Right hindlimb (tissue), 1 donor: ENCODE measurements around the gene ATP6V1F.

Experiments
- DNase-seq: peaks from one replicate; pipeline ENCODE4 v3.0.0-alpha.2; 2018

The ATP6V1F gene

DNA sequence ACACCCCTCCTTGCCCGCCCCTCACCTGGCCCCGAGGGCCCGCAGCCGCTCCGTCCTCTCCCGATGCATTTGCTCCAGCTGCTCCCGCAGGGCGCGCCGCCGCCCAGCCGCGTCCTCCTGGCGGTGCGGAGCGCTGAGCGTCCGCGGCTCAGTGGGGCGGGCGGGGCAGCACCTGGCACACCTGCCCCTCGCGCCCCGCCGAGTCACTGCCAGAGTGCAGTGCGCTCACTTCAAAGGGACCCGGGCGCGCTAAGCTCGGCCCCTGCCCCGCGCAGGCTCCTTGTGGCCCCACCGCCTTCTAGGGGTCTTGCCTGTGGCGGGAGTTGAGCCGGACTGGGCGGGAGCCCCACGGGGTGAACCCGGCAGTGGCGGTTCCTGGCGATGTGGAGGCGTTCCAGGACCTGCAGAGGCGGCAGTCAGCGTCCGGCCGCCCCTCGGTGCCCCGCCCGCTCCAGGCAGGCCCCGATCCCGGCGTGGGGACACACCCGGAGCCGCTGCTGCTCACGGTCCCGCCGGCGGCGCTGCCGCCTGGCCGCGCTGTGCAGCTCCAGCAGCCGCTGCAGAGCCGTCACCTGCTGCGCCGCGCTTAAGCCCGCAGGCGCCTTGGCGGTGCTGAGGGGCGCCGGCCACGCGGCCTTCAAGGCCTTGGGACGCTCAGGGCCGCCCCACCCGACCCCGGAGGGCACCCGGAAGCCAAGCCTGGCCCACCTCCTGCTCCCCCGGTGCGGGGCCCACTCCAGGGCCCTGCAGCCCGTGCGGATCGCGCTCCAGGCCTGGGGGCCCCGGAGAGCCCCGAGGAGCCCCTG lies 6.7 kb downstream of the ATP6V1F start:
- DNase-seq: peak; percentile 67

DNA sequence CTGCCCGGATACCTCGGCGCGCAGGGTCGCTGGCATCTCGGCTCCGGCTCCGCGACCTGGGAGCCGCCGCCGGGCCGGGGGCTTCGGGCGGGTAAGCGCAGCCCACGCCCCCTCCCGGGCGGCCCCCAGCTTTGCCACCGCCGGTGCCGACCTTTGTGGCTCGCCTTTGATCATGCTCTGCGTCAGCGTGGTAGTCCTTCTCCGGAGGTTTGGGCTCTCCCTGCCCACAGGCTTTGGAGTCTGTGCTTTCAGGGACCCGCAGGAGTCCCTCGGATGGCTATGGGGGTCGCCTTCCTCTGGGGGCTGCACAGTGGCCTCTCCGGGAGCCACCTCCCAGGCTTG lies 7.3 kb downstream of the ATP6V1F start:
- no peak for DNase-seq

DNA sequence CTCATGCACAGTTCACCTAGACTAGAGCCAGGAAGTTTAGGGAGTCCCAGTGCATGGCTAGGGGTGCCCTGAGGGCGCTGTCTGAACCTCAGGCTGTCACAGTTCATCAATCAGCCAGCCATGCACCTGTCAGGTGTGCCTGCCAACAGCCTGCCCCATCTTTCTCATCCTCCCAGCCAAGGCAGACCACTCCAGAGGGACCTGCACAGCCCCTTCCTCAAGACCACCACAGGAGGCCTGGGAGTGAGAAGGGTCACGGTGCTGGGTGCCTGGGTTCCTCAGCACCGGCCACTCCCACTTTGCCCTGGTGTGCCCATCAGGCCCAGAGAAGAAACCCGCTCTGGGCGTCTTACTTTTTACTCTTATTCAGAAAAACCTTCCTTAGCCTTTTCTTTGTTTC lies 8.4 kb downstream of the ATP6V1F start:
- DNase-seq: no peak

DNA sequence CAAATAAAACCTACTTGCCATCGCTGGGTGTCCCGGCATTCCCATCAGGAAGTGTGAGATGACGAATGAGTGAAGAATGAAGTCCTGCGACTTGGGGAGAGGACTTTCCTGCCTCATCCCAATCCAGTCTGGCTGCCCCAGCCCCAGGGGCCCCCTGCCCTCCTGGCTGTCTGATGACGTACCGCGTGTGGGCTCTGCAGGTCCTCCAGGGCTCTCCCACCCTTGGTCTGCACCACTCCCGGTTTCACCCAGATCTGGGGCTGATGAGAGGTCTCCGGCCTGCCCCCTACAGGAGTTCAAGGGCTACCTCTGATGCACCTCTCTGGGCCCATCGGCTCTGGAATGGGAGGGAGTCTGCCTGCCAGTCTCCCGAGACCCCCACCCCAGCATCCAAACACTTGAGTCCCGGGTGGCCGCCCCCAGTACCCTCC lies 9.8 kb downstream of the ATP6V1F start:
- DNase-seq: no peak

DNA sequence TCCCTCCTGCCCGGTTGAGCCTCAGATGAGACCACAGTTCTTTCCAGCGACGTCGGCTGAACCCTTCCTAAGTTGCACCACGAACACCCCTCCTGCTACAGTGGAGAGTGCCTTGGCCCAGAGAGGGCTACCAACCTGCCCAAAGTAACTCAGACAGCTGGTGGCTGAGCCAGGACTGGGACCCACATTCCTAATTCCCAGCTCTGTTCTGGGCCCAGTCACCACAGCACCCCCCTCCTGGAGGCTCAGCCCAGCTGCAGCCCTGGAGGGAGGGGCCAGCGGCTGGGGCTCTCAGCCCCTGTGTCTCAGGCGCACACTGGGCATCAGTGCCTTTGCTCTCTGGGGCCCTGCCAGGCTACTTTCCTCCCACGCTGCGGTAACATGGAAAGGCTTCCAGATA lies 10.6 kb downstream of the ATP6V1F start:
- no peak for DNase-seq

DNA sequence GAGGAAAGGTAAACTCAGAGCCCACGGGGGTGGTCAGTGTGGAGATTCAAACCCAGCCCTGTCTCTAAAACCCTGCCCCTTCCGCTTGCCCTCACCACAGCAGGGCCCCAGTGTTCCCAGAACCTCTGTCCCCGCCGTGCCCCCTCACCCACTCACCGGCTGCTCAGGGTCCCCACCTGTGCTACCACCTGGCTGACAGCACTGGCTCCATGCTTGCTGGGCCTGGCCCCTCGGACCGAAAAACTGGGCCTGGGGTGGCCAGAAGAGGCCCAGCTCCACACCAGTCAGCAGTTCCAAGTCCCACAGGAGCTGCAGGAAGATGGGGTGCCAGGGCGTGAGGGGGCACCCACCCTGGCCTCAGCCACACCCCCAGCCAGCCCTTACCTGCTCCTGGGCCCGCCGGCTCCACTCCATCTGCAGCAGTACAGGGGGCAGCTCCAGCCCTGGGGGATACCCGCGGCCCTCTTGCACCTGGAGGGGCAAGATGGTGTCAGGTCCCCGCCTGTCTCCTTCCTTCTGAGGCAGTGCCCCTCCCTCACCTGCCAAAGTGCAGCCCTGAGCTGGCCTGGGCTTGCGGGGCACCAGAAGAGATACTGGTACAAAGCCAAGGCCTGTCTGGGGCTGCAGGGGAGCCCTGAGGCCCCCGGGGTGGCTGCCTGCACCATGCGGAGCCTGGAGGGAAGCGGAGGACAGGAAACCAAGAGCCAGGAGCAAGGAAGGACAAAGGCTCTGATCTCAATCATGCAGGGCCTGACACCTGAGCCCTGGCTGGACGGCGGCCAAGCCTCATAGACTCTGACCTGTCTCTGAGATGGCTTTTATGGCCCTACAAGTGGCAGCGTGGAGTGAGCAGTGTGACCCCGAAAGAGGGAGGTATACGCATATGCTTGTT lies 11.7 kb downstream of the ATP6V1F start:
- no peak for DNase-seq

DNA sequence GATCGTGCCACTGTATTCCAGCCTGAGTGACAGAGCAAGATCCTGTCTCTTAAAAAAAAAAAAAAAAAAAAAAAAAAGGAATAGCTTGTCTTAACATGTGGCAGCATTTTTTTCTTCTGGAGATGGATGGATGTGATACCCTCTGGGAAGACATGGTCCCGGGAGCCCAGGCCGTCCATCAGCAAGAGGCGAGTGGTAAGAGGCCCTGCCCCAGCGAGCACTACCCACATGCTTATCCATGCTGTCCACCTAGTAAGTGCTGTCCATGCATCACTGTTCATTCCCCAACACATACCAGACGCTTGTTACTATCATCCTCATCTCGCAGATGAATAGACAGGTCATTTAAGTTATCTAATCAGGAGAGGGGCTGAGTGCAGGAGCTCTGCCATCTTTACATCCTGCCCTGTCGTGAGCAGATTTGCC lies 12.9 kb downstream of the ATP6V1F start:
- peak; percentile 16 for DNase-seq

DNA sequence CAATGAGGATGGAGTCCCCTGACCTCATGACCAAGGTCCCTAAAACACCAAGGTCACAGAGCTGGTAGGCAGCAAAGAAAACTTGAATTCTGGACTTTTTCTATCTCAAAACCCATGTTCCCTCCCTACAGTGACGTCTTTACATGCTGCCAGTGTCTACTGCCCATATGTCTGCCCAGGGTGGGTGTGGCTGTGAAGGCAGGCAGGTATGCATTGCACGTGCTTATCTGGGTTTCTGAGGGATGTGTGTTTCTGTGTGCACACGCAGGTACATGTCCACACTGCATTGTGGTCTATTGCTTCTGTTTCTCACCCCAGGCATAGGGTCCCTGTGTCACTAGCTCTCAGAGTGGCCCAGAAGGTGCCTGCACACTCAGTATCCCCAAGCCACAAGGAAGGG lies 13.5 kb downstream of the ATP6V1F start:
- DNase-seq: peak; percentile 14

DNA sequence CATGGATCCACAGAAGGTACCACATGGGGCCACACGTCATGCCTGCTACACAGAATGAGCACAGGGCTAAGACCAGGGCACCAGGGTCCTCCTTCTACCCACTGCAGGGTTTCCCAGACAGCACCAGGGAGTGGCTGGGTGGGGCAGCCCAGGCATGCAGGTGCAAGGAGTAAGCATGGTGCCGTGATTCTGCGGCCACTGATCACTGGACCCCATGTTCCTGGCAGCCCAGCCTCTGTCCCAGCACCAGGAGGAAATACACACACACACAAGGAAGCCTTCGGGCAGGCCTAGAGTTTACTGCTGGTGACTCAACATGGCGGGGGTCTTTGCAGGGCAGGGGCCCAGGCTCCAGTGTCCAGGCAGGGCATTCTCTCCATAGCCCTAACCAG lies 13.9 kb downstream of the ATP6V1F start:
- DNase-seq: peak; percentile 11

DNA sequence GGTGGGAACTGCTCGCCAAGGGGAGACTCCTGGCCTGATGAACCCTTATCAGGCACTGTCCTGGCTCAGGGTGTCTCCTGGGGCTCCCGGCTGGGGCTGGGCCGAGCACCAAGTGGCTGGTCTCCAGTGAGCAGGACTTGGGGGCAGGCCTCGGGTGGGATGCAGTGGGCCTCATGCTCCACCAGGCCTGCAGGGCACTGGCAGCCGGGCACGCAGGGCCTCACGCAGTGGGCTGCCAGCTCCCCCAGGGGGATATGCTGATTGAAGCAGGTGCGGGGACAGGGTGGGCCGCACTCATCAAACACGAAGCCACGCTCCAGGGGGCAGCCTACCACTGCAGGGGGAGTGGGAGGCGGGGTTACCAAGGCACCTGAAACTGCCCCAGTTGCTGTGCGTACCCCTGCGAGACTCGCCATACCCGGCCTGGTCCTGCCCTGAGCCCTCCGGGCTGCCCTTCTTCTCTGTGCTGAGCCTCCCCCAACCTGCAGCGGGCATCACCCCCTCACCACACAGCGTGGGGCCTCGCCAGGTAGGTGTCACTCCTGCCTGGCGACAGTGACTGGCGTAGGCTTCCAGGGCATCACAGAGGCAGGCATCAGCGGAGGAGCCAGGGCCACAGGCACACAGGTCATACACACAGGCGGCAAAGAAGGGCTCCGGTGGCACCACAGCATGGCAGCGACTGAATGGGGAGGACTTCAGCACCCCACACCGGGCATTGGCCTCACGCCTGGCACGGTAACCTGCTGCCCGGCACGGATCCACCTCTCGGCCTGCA lies 14.5 kb downstream of the ATP6V1F start:
- DNase-seq: peak; percentile 16

DNA sequence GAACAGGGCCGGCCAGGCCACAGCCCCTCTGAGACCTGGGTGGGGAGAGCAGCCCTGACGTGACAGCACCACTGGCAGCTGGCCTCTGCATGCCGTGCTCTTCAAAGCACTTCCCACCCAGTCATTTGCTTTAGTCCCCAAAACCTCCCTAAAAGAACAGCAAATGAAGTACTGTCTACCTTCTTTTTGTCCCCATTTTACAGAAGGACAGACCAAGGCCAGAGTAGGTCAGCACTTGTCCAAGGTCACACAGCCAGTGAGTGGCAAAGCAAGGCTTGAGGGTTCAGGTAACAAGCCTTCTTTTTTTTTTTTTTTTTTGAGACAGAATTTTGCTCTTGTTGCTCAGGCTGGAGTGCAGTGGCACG lies 15.1 kb downstream of the ATP6V1F start:
- no peak for DNase-seq

DNA sequence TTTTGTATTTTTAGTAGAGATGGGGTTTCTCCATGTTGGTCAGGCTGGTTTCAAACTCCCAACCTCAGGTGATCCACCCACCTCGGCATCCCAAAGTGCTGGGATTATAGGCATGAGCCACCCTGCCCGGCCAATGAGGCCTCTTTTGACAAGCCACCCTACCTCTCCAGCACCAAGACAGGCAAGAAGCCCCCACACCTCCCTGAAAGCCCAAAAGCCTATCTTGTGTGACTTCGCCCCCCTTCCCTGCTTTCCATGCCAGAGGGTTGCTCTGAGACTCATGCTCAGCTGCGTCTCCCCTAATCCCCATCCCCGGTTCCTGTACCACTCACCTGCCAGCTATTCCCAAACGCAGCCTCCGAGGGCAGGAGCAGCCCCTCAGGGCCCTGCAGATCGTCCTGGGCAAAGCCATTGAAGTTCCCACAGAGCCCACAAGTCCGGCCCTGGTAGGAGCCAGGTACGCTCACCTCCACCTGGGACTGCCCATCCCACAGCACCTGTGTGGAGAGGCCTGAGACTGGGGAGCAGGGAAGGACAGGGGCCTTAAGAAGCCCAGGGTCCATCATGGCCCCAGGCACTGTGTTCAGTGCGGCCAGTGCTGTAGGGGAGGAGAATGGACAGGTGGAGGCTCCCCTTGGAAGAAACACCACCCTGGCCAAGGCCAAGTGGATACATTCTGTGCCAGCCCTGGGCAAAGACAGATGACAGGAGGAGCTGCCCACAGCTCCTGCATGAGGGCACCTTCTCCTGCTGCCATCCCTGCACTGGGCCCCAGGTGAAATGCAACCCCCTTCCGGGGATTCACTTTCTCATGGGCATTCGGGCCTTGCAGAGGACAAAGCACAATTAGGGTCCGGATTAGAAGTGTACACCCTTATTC lies 15.8 kb downstream of the ATP6V1F start:
- DNase-seq: peak; percentile 12

DNA sequence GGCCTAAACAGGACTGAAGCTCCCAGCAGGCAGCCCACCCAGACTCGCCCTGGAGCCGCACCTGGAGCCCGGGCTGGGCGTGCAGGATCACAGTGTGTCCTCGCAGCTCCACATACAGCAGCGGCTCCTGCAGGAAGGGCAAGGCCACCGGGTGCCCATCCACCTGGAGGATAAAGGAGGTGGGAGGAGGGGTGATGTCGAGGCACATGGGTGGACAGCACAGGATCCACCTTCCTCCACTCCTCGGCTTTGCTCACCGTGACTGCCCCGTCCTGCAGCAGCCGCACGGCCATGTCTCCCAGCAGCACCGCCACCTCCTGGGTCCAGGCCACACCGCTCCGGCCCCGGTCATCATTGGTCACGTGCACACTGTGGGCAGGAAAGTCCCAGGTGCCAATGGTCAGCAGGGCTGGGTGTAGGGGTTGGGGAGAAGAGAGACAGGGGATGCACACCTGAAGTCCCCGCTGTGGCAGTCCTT lies 16.8 kb downstream of the ATP6V1F start:
- DNase-seq: peak; percentile 13

DNA sequence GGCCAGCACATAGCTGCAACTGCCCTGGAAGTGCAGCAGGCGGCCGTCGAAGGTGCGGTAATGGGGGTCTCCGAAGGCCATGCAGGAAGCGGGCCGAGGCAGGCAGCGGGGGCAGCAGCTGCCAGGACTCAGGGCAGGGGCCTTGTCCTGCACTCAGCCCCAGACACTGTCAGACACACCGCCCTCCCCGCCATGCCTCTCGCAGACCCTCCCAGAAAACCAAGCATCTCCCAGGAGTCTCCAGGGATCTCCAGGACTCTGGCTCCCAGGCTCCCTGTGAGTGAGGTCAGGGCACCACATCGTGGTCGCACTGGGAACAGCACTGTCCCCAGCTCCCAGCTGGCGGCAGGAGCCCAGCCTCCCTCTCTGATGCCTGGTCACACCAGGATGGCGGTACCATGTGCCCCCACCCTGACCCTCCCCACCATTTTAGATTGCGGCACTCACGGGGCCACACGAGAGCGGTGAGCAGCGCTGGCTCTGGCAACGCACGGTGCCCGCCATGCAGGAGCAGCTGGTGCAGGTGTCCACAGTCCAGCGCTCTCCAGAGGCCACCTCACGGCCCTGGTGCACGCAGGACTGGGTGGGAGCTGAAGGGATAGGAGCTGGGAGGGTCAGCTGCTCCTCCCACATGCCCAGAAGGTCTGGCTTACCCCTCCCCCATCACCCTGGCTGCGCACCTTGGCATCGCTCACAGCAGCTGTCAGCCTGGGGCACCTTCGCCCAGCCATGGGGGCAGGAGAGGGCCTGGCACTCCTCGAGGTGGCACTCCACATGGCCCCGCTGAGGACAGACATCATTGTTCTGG lies 17.5 kb downstream of the ATP6V1F start:
- DNase-seq: peak; percentile 69

DNA sequence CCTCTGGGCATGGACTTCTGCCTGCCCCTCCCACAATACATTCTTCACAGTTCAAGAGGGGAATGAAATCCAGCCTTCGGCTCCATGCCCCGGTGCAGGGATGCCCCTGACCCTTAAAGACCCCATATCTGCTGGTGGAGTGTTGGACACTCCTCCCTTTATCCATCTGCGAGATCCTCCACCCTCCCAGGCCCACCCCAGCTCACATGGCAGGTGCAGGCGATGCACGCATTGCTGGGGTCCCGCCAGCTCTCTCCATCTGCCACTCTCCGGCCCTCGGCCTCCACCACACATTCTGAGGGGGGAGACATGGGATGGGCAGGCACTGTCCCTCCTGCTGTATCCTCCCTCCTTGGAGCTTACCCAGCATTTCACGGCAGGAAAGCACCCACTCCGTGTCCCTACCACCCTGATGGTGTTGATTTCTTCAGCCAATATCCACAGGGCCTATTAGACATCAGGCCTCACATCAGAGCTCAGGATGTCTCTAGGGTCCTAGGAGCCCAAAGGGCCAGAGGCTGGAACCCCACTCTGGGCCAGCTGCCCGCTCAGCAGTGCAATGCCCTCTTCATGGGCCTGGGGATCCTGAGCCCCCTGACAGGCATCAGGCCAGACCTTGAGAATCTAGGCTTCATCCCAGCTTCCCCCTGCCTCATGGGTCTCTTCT lies 18.3 kb downstream of the ATP6V1F start:
- DNase-seq: peak; percentile 24

DNA sequence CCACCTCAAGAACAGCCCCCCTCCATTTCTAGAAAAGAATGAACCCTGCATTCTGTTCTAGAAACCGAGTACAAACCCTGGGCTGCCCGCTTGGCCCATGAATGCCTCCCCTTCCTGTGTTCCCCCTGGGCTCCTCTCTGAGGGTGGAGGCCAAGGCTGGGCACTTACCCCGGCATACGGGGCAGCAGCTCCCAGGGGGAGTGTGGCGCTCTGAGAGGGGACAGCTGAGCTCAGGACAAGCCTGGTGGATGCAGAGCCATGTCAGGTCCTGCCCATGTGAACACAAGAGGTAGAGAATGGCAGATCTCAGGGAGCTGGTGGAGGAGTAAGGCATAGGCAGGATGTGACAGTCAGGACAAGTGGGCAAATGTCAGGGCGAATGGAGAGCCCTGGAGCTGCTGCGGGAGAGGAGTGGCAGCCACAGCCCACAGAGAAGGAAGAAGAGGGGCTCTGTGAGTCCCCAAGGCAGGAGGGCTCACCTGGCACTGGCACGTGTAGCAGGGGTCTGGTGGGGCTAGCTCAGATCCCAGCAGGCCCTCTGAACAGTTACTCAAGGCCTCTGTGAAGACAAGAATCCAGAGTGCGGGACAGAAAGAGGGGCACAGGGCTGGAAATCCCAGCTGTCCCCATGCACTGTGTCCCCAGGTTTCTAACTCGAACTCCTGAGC lies 18.9 kb downstream of the ATP6V1F start:
- DNase-seq: peak; percentile 11

DNA sequence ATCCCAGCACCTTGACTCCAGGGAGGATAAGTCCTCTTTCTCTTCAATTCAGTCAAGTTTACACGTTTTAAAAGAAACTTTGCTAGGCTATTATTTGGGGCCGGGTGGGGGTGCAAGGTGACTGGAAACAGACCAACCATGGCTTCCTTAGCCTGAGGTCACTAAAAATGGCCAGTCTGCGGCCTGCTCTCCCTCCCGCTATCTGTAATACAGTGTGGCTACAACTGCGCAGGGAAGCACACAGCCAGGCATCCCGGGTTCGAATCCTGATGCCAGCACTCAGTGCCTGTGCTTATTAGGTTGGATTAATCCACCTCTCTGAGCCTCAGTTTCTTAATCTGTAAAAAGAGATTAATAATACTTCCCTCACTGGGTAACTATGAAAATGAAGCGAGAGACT lies 19.5 kb downstream of the ATP6V1F start:
- DNase-seq: no peak

DNA sequence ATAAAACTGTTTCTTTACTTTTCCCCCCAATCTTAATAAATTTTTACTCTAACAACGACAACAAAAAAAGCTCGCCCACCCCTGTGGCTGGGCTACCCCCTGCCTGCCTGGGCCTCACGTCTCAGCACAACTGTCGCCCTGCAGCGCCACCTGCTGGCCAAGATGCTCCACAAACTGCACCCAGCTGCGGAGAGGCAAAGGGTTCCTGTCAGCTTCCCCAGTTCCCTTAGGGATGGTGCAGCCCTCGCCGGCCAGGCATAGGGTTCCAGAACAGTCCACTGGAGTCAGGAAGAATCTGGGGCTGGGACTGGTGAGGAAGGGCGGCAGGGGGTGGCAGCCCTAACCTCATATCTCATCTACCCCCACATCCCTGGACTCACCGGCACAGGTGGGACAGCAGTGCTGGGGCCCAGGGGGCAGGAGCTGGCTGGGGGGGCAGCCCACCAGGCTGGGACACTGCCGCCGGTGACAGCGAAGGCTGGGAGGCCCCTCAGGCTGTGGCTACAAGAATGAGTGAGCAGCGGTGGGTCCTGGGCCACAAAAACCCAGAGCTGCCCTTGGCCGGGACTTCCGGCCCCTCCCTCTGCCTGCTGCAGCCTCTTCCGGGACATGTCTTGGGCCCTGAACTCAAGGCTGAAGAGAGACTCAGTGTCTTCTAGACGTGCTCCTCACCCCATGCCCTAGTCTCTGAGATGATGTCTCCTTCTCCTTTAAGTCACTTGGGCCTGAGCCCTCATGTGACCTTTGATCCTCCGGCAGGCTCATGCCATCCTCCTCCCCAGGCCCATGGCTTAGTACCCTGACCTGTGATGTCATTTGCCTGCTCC lies 21.2 kb downstream of the ATP6V1F start:
- peak; percentile 78 for DNase-seq
